Tibial artery (tissue), 4 donors: ENCODE results near the gene SKAP1.

Source experiments
- DNase-seq, 2 donors: peaks; one replicate each; pipeline ENCODE4 v3.0.0-alpha.2; 2019
- H3K27ac ChIP-seq, 2 donors: fragments of 200-600 bp; sonication (generic) in 1 of 2; 1 replicate in 1 of 2; 2 replicates in 1 of 2; pipeline ENCODE4 v1.5.1; 2018 to 2019; ENCODE audit warnings: mild to moderate bottlenecking in 1 of 2
- H3K27me3 ChIP-seq, 2 donors: fragments of 200-600 bp; sonication (generic) in 1 of 2; one replicate each; pipeline versions ENCODE4 v1.5.1 to v1.6.0; 2016 to 2019
- H3K36me3 ChIP-seq, 3 donors: fragments of 200-600 bp; sonication (generic) in 2 of 3; one replicate each; pipeline ENCODE4 v1.5.1; 2016 to 2019; ENCODE audit warnings: mild to moderate bottlenecking in 2 of 3
- H3K4me1 ChIP-seq, 4 donors: fragments of 200-600 bp; sonication (generic) in 2 of 4; 1 replicate in 3 of 4; 2 replicates in 1 of 4; pipeline ENCODE4 v1.5.1; 2016 to 2019
- H3K4me3 ChIP-seq, 2 donors: fragments of 200-600 bp; sonication (generic) in 1 of 2; 1 replicate in 1 of 2; 2 replicates in 1 of 2; pipeline ENCODE4 v1.5.1; 2018 to 2019; ENCODE audit warnings: mild to moderate bottlenecking in 2 of 2
- H3K9me3 ChIP-seq, 3 donors: fragments of 200-600 bp; sonication (generic) in 1 of 3; one replicate each; pipeline ENCODE4 v1.5.1; 2016 to 2019
- intact Hi-C: fragments of 100-400 bp; cut with DNase I; formaldehyde crosslinking; loops from one replicate; pipeline ENCODE4 v1.15.0; 2023; ENCODE audit warnings: low total_unique reads
- TF ChIP-seq, protein P1 (sequence below), 2 experiments: fragments of 200-600 bp in 1 of 2; fragments of 450-650 bp in 1 of 2; IDR thresholded peaks; one replicate each; pipeline ENCODE4 v1.5.1; 2017 to 2019; ENCODE audit warnings: antibody characterized with exemption in 2 of 2, mild to moderate bottlenecking in 1 of 2, moderate library complexity in 1 of 2

SKAP1 gene

DNA sequence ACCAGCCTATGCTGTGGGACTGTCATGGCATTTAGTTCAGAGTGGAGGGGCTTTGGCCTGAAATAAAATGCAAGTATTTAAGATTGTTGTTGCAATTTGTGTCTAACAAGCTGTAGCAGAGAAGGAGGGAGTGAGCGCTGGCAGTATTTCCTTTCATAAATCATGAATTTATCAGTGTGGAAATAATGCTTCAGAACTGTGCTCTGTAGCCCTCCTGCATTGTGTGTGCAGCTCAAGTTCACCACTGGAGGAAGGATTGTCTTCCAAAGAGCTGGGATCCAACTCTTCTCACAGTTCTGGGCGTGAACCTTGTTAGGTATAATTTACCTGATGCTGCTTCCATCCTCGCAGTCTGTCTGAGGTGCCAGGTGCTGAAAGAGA lies 307.4 kb downstream of the SKAP1 start:
- TF ChIP-seq, protein P1, sequence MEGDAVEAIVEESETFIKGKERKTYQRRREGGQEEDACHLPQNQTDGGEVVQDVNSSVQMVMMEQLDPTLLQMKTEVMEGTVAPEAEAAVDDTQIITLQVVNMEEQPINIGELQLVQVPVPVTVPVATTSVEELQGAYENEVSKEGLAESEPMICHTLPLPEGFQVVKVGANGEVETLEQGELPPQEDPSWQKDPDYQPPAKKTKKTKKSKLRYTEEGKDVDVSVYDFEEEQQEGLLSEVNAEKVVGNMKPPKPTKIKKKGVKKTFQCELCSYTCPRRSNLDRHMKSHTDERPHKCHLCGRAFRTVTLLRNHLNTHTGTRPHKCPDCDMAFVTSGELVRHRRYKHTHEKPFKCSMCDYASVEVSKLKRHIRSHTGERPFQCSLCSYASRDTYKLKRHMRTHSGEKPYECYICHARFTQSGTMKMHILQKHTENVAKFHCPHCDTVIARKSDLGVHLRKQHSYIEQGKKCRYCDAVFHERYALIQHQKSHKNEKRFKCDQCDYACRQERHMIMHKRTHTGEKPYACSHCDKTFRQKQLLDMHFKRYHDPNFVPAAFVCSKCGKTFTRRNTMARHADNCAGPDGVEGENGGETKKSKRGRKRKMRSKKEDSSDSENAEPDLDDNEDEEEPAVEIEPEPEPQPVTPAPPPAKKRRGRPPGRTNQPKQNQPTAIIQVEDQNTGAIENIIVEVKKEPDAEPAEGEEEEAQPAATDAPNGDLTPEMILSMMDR (IDR thresholded peaks at IDR 0.05) = no peak
- no peak overlapping the region for H3K27ac ChIP-seq
- no peaks in the 10 kb centered on the region for H3K27me3 ChIP-seq
- intact Hi-C loops = no loop called here
- peaks cover 0 to 3% (median 0%) of the 10 kb centered on the region in 4 donors for H3K4me1 ChIP-seq
- H3K36me3 ChIP-seq = peaks cover 50 to 79% (median 50%) of the 10 kb centered on the region in 3 donors
- H3K9me3 ChIP-seq = no peaks in the 10 kb centered on the region
- DNase-seq = no peak
- H3K4me3 ChIP-seq = no peak overlapping the region

DNA sequence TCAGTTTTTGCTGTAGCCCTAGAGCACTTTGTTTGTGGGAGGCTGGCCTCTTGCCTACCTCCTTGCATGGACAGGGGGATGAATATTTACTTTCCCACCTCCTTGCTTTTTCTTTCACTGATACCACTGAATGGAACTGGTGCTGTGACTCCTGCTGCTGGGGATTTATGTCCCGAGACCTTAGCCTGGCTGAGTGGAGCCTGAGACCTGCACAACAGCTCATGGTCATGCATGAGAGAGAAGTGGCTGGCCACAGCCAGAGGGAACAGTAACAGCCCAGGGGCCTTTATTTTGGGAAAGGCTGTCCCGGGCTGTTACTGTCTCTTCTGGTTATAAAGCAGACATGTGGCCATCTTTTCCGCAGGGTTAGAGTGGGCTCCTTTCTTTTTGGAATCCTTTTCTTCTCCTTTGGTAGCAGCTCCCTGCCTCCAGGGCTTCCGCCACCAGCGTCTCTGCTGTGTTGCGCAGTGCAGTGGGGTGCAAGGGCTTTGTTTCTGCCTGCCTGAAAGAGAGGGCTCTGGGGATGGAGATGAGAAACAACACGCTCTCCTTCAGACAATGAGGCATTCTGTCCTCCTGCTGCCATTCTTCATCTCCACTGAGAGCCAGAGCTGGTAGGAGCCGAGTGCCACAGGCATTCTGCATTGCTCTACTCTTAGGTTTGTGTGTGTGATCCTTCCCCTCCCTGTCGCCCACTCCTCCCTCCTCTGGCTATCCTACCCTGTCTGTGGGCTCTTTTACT lies 307.9 kb downstream of the SKAP1 start:
- TF ChIP-seq, protein P1 (IDR thresholded peaks at IDR 0.05) = no peak

DNA sequence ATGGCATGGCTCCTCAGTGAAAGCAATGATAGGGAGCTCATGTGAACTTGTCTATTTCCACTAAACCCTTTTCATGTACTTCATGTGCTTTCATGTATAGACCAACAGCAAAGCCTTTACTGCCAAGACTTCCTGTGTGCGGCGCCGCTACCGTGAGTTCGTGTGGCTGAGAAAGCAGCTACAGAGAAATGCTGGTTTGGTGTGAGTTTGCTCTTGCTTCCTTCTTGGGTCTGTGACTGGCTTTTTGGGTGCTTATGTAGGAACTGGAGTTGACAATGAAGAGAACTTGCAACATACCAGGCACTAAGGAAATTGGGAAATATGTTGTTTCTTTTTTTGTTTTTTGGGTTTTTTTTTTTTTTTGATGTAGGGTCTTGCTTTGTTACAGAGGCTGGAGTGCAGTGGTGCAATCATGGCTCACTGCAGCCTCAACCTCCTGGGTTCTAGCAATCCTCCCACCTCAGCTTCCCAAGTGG lies 316.8 kb downstream of the SKAP1 start:
- peaks cover 33 to 56% (median 44%) of the 10 kb centered on the region in 3 donors for H3K36me3 ChIP-seq
- intact Hi-C loops = no loop called here
- H3K27me3 ChIP-seq = no peaks in the 10 kb centered on the region
- no peaks in the 10 kb centered on the region for H3K9me3 ChIP-seq
- H3K4me3 ChIP-seq = no peak overlapping the region
- H3K4me1 ChIP-seq = peaks cover 0 to 26% (median 12%) of the 10 kb centered on the region in 4 donors
- no peak overlapping the region for H3K27ac ChIP-seq
- DNase-seq = peak in 1 of 2 donors; percentile 41
- TF ChIP-seq, protein P1 (IDR thresholded peaks at IDR 0.05) = no peak

More for the DNA sequence above, 307.9 kb downstream of the SKAP1 start:
- intact Hi-C loops = no loop called here
- H3K9me3 ChIP-seq = no peaks in the 10 kb centered on the region
- H3K4me3 ChIP-seq = no peak overlapping the region
- no peak for DNase-seq
- H3K4me1 ChIP-seq = no peaks in the 10 kb centered on the region
- H3K36me3 ChIP-seq = peaks cover 54 to 85% (median 55%) of the 10 kb centered on the region in 3 donors
- no peak overlapping the region for H3K27ac ChIP-seq
- no peaks in the 10 kb centered on the region for H3K27me3 ChIP-seq

DNA sequence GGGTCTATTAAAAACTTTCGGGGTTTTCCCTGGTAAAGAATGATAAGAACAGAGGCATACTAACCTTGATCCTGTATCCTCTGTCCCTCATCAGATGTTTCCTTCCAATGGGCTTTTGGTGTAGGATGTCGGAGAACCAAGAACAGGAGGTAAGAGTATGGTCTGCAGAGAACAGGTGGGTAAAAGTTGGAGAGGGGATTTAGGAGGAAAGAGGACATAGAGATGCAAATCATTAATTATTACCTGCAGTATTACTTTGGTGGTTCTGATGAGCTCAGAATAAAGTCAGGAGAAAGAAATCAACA lies 318.1 kb downstream of the SKAP1 start:
- intact Hi-C loops = no loop called here
- H3K9me3 ChIP-seq = no peaks in the 10 kb centered on the region
- no peak for DNase-seq
- peaks cover 0 to 28% (median 12%) of the 10 kb centered on the region in 4 donors for H3K4me1 ChIP-seq
- H3K36me3 ChIP-seq = peaks cover 22 to 42% (median 32%) of the 10 kb centered on the region in 3 donors
- H3K27me3 ChIP-seq = no peaks in the 10 kb centered on the region
- no peak overlapping the region for H3K4me3 ChIP-seq
- no peak overlapping the region for H3K27ac ChIP-seq
- TF ChIP-seq, protein P1 (IDR thresholded peaks at IDR 0.05) = no peak

DNA sequence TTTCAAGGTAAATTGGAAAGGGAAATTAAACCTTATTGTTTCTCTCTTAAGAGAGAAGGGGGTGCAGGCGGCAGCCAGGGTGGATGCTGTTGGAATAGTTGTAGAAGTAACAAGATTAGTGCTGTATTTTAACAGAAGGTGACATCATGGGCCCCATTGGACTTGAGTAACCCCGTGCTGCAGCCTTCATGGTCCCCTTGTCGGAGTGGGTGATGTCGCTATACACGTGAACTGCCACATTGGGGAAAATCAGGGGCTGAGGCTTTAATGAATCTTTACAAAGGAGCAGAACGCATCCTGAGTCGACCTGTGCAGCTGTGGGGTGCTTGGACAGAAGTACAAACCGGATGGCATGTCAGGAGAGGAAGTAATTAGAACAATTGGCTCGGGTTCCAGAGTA lies 319.3 kb downstream of the SKAP1 start:
- TF ChIP-seq, protein P1 (IDR thresholded peaks at IDR 0.05) = no peak
- H3K4me3 ChIP-seq = no peak overlapping the region
- DNase-seq = no peak
- H3K27ac ChIP-seq = no peak overlapping the region
- no peaks in the 10 kb centered on the region for H3K9me3 ChIP-seq
- H3K36me3 ChIP-seq = peaks cover 12 to 31% (median 21%) of the 10 kb centered on the region in 3 donors
- intact Hi-C loops = no loop called here
- peaks cover 0 to 31% (median 14%) of the 10 kb centered on the region in 4 donors for H3K4me1 ChIP-seq
- H3K27me3 ChIP-seq = no peaks in the 10 kb centered on the region
